ENCODE measurements around the gene ZC3H7A. TPM values are rescaled to one million over a fixed set of nuclear protein-coding genes. Genes with fewer than 3 reads are reported as not detected.
"Not testable (repeated sequence)": the region's sequence is repeated elsewhere in the genome, so short reads cannot be mapped to it uniquely, and the experiment has no call there.

The ZC3H7A gene
- total and polyA plus RNA-seq, 9 of the 15 experiments (the other 6 are each of a cell fraction or from before 2014, with no cell fraction given), result 19.8 to 49.1 (median 28.2) TPM

DNA sequence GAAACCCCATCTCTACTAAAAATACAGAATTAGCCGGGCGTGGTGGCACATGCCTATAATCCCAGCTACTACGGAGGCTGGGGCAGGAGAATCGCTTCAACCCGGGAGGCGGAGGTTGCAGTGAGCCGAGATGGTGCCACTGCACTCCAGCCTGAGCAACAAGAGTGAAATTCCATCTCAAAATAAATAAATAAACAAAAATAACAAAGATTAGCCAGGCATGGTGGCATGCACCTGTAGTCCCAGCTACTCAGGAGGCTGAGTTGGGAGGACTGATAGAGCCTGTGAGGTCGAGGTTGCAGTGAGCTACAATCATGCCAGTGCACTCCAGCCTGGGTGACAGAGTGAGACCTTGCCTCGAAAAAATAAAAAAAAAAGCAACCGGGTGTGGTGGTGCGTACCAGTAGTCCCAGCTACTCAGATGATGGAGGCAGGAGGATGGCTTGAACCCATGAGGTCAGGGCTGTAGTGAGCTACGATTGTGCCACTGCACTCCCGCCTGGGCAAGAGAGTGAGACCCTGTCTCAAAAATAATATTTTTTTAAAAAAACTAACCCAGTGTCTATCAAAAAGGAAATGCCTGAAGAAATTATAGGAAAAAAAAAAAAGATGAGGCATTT is 12.0 kb downstream of the ZC3H7A start:
- peaks cover 7 to 19% of the 10 kb centered on the region in 2 experiments for H3K4me1 ChIP-seq (replicated peaks in 1 of 2; ENCODE audit: control insufficient read depth in 2 of 2, insufficient read depth in 2 of 2, low read length in 2 of 2)

DNA sequence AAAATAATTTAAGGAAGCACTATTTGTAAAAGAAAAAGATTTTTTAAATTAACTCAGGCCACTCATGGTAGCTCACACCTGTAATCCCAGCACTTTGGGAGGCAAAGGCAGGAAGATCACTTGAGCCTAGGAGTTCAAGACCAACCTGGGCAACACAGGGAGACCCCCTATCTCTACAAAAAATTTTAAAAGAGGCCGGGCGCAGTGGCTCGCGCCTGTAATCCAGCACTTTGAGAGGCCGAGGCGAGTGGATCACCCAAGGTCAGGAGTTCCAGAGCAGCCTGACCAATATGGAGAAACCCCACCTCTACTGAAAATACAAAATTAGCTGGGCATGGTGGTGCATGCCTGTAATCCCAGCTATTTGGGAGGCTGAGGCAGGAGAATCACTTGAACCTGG is 12.7 kb downstream of the ZC3H7A start:
- H3K27ac ChIP-seq (ENCODE audit: extremely low read depth, low read depth, low read length); intact Hi-C loops (cut with micrococcal nuclease); ATAC-seq; BruUV-seq (replicated peaks); FAIRE-seq; CTCF ChIA-PET (ENCODE audit: low intra/inter-chr PET ratio); H3K9me1 ChIP-seq (ENCODE audit: control insufficient read depth, insufficient read depth, low read length); in situ Hi-C loops (cut with MboI); H3K4me2 ChIP-seq (ENCODE audit: insufficient read depth, low read length); H3K9me3 ChIP-seq (replicated peaks; ENCODE audit: control insufficient read depth, insufficient read depth, low read depth, low read length); H2AFZ ChIP-seq (ENCODE audit: low read depth, low read length); H3K4me3 ChIP-seq; H3K27me3 ChIP-seq (ENCODE audit: control insufficient read depth in 2 of 2, insufficient read depth in 2 of 2, low read length in 2 of 2); H3K9ac ChIP-seq (ENCODE audit: insufficient read depth in 1 of 2, low read depth in 2 of 2, low read length in 2 of 2); DNase-seq (ENCODE audit: extremely low read depth in 1 of 4, low spot score in 3 of 4): not testable (repeated sequence)
- H3K79me2 ChIP-seq (ENCODE audit: control insufficient read depth, insufficient read depth, low read length), result peaks cover 83% of the 10 kb centered on the region
- H4K20me1 ChIP-seq (replicated peaks; ENCODE audit: control insufficient read depth, insufficient read depth, low read length), result peaks cover 10% of the 10 kb centered on the region; the same call in 1 of the 2 replicates
- peaks cover 7 to 19% of the 10 kb centered on the region in 2 experiments for H3K4me1 ChIP-seq (replicated peaks in 1 of 2; ENCODE audit: control insufficient read depth in 2 of 2, insufficient read depth in 2 of 2, low read length in 2 of 2)
- H3K36me3 ChIP-seq (ENCODE audit: control insufficient read depth, insufficient read depth, low read length), result peaks cover 29% of the 10 kb centered on the region; the same call in 2 of the 3 replicates
- 68% methylated on average over 6 of the region's 6 CpGs for WGBS (ENCODE audit: insufficient coverage, low coverage, missing lambda C conversion rate)
- POLR2A ChIA-PET, result interaction anchor here (0.6 to 1.5 kb wide), 4 partner anchors 12 to 41 kb away, joined by 3 to 5 read pairs (median 4); partner anchors contain the start of genes TXNDC11 and ZC3H7A

More for the DNA sequence above, 12.0 kb downstream of the ZC3H7A start:
- POLR2A ChIA-PET, result interaction anchor here (3.0 kb wide), 1 partner anchor 11 kb away, joined by 21 read pairs; the partner anchor contains the start of gene ZC3H7A
- intact Hi-C loops (cut with micrococcal nuclease); in situ Hi-C loops (cut with MboI); ATAC-seq; H2AFZ ChIP-seq (ENCODE audit: low read depth, low read length); H3K4me2 ChIP-seq (ENCODE audit: insufficient read depth, low read length); DNase-seq (ENCODE audit: extremely low read depth in 1 of 4, low spot score in 3 of 4); H3K9me3 ChIP-seq (replicated peaks; ENCODE audit: control insufficient read depth, insufficient read depth, low read depth, low read length); FAIRE-seq; H3K27ac ChIP-seq (ENCODE audit: extremely low read depth, low read depth, low read length); H3K9me1 ChIP-seq (ENCODE audit: control insufficient read depth, insufficient read depth, low read length); BruUV-seq (replicated peaks); H3K27me3 ChIP-seq (ENCODE audit: control insufficient read depth in 2 of 2, insufficient read depth in 2 of 2, low read length in 2 of 2); CTCF ChIA-PET (ENCODE audit: low intra/inter-chr PET ratio); H3K9ac ChIP-seq (ENCODE audit: insufficient read depth in 1 of 2, low read depth in 2 of 2, low read length in 2 of 2); H3K4me3 ChIP-seq: not testable (repeated sequence)
- Histone ChIP-seq H3K79me2 (ENCODE audit: control insufficient read depth, insufficient read depth, low read length) (peaks cover 86% of the 10 kb centered on the region), H3K36me3 (ENCODE audit: control insufficient read depth, insufficient read depth, low read length) (peaks cover 26% of the 10 kb centered on the region), H4K20me1 (replicated peaks; ENCODE audit: control insufficient read depth, insufficient read depth, low read length) (peaks cover 10% of the 10 kb centered on the region; the same call in 1 of the 2 replicates)
- 85% methylated on average over 13 of the region's 13 CpGs for WGBS (ENCODE audit: insufficient coverage, low coverage, missing lambda C conversion rate)
